Activated T-cell treated with anti-CD3 and anti-CD28 coated beads, Interleukin-2, amount 50 U/mL, for 24 hours (primary cell): ENCODE data around the gene CDKN2B-AS1.

Experiments
- DNase-seq: peaks from one replicate; pipeline ENCODE4 v3.0.0-alpha.2; 2020
- H3K27ac Mint-ChIP-seq: 2 replicates; pipeline ENCODE4 v1.8.0; 2020; ENCODE audit warnings: mild to moderate bottlenecking, mixed read lengths
- H3K27me3 Mint-ChIP-seq: 2 replicates; pipeline ENCODE4 v1.8.0; 2020; ENCODE audit warnings: mixed read lengths
- H3K36me3 Mint-ChIP-seq: 2 replicates; pipeline ENCODE4 v1.8.0; 2020; ENCODE audit warnings: low read depth, mixed read lengths
- H3K4me1 Mint-ChIP-seq: 2 replicates; pipeline ENCODE4 v1.8.0; 2020; ENCODE audit warnings: low read depth, mixed read lengths
- H3K4me3 Mint-ChIP-seq: 2 replicates; pipeline ENCODE4 v1.8.0; 2020; ENCODE audit warnings: mild to moderate bottlenecking, moderate library complexity, mixed read lengths
- H3K9me3 Mint-ChIP-seq: 2 replicates; pipeline ENCODE4 v1.8.0; 2020; ENCODE audit warnings: mixed read lengths

The CDKN2B-AS1 gene

GRCh38 chr9:22097707-22098106, 103.1 kb downstream of the CDKN2B-AS1 start:
- peaks cover 59% of the 10 kb centered on the region for H3K27me3 Mint-ChIP-seq
- DNase-seq: no peak
- H3K4me3 Mint-ChIP-seq: no peak overlapping the region
- H3K9me3 Mint-ChIP-seq: peaks cover 3% of the 10 kb centered on the region
- no peak overlapping the region for H3K27ac Mint-ChIP-seq
- peaks cover 14% of the 10 kb centered on the region for H3K4me1 Mint-ChIP-seq
- no peaks in the 10 kb centered on the region for H3K36me3 Mint-ChIP-seq

DNA sequence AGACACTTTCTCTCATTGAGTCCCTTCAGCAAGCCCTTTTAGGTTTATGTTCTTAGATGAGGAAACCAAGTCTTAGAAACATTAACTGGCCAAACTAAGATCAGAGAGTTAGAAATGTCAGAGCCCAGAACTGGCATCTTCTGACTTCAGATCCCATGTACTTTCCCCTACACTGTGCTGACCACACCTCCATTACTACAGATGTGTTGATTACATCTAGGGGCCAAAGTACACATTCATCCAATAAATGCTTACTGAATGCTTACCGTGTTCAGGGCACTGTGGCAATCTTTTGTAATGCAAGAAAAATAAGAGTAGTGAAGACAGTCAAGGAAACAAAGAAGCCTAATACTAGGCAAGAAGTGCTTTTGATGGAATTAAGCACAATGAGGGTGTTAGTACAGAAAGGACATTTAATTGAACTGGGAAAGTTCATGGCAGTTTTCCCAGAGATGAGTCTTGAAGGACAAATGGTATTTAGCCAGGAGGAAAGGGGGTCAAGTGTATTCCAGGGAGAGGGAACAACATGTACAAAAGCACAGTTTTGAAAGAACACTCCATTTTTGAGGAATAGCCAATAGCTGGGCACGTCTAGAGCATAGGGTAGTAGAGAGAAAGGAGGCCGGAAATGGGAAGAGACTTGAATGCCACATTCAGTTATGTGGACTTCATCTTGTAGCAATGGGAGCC, 104.2 kb downstream of the CDKN2B-AS1 start:
- Mint-ChIP-seq H3K36me3 (no peaks in the 10 kb centered on the region), H3K9me3 (peaks cover 3% of the 10 kb centered on the region), H3K4me3 (no peak overlapping the region), H3K4me1 (peaks cover 15% of the 10 kb centered on the region), H3K27me3 (peaks cover 52% of the 10 kb centered on the region), H3K27ac (no peak overlapping the region)
- DNase-seq: no peak

DNA sequence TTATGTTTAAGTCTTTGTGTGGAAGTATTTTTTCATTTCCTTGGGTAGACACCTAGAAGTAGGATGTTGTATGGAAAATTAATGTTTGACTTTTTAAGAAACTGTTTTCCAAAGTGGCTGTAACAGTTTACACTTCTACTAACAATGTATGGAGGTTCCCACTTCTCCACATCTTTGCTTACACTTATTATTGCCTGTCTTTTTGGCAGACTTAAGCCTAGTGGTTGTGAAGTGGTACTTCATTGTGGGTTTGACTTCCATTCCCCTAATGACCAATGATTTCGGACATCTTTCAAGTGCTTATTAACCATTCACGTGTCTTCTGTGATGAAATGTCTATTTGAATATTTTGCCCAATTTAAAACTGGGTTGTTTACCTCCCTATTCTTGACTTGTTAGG, 106.0 kb downstream of the CDKN2B-AS1 start:
- Mint-ChIP-seq H3K4me1 (peaks cover 31% of the 10 kb centered on the region), H3K36me3 (no peaks in the 10 kb centered on the region), H3K27me3 (peaks cover 39% of the 10 kb centered on the region), H3K27ac (no peak overlapping the region), H3K9me3 (no peaks in the 10 kb centered on the region), H3K4me3 (no peak overlapping the region)
- no peak for DNase-seq

GRCh38 chr9:22102146-22103053, 107.8 kb downstream of the CDKN2B-AS1 start:
- Mint-ChIP-seq H3K36me3 (no peaks in the 10 kb centered on the region), H3K9me3 (no peaks in the 10 kb centered on the region), H3K4me1 (peaks cover 31% of the 10 kb centered on the region), H3K27ac (peak overlapping the region; percentile 12), H3K4me3 (no peak overlapping the region), H3K27me3 (peaks cover 29% of the 10 kb centered on the region)
- no peak for DNase-seq

GRCh38 chr9:22103685-22104575, 109.3 kb downstream of the CDKN2B-AS1 start:
- Mint-ChIP-seq H3K9me3 (no peaks in the 10 kb centered on the region), H3K4me3 (no peak overlapping the region), H3K27me3 (peaks cover 36% of the 10 kb centered on the region), H3K27ac (no peak overlapping the region), H3K36me3 (no peaks in the 10 kb centered on the region), H3K4me1 (peaks cover 26% of the 10 kb centered on the region)
- DNase-seq: no peak

DNA sequence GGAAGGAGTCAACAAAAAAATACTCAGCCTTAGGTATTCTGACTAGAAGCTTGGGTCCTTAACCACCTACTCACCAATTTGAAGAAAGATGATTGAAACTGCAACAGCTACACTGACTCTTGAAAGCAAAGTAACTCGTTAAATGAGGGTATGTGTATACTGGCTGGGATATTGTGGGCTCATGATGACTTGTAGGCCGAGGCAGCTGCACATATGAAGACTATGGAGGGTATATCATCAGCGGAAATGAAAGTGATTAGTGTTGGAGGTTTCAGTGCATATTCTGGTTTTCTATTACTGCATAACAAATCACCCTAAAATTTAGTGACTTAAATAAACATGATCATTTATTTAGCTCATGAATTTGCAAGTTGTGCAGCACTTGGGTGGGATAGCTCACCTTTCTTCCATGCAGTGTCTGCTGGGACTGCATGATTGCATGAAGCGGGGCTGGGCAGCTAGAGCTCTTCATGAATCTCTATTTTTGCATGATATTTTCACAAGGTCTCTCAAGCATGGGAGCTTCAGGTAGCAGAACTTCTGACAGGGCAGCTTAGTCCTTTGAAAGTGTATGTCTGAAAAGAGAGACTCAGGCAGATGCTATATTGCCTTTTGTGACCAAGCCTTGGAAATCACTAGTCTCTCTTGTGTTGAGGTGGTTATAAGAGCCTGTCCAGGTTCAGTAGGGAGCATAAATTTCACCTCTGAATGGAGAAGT, 110.6 kb downstream of the CDKN2B-AS1 start:
- no peak overlapping the region for H3K27ac Mint-ChIP-seq
- no peaks in the 10 kb centered on the region for H3K9me3 Mint-ChIP-seq
- peaks cover 26% of the 10 kb centered on the region for H3K4me1 Mint-ChIP-seq
- no peaks in the 10 kb centered on the region for H3K36me3 Mint-ChIP-seq
- no peak overlapping the region for H3K4me3 Mint-ChIP-seq
- DNase-seq: no peak
- H3K27me3 Mint-ChIP-seq: peaks cover 36% of the 10 kb centered on the region

GRCh38 chr9:22107202-22108045, 112.8 kb downstream of the CDKN2B-AS1 start:
- Mint-ChIP-seq H3K27ac (no peak overlapping the region), H3K4me1 (peaks cover 21% of the 10 kb centered on the region), H3K27me3 (peaks cover 29% of the 10 kb centered on the region), H3K4me3 (no peak overlapping the region), H3K9me3 (no peaks in the 10 kb centered on the region), H3K36me3 (no peaks in the 10 kb centered on the region)
- no peak for DNase-seq

- Mint-ChIP-seq H3K9me3 (no peaks in the 10 kb centered on the region), H3K27ac (no peak overlapping the region), H3K4me3 (no peak overlapping the region), H3K27me3 (peaks cover 39% of the 10 kb centered on the region), H3K4me1 (peaks cover 17% of the 10 kb centered on the region), H3K36me3 (no peaks in the 10 kb centered on the region)
- no peak for DNase-seq
Measured at GRCh38 chr9:22108581-22109370, 114.2 kb downstream of the CDKN2B-AS1 start.

DNA sequence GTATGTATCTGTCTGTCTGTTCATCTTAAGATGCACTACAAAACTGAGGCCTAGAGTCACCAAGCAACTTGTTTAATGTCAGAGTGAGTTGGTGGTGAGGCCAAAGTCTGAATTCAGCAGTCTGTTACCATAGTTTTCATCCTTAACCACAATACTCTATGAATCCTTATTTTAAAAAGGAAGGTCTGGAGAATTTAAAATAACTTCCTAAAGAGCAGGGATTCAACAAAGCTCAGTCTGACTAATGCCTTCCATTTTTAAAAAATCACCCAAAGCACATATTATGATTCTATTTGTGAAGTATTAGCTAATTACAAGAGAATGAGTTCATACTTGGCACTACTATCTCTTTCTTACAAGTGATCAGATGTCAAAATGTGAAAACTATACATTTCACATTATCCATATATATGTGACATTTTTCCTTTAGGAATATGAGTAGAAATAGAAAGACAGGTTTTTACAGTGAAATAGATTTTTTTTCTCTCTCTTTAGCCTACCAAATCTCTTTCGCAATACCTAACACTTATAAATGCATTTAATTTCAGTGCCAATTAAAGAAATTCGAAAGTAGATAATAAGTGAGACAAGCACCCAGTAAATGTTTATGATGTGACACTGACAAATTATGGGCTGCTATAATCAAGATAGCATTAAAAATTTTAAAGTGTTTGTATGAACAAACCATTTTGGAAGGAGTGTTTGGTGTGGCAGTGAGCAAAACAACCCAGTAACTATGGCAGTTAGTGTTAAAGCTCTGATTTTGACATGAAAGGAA, 116.8 kb downstream of the CDKN2B-AS1 start:
- H3K36me3 Mint-ChIP-seq: no peaks in the 10 kb centered on the region
- H3K27me3 Mint-ChIP-seq: peaks cover 48% of the 10 kb centered on the region
- H3K9me3 Mint-ChIP-seq: no peaks in the 10 kb centered on the region
- H3K4me3 Mint-ChIP-seq: no peak overlapping the region
- H3K27ac Mint-ChIP-seq: no peak overlapping the region
- no peaks in the 10 kb centered on the region for H3K4me1 Mint-ChIP-seq
- DNase-seq: no peak

GRCh38 chr9:22111954-22112247, 117.3 kb downstream of the CDKN2B-AS1 start:
- no peaks in the 10 kb centered on the region for H3K9me3 Mint-ChIP-seq
- H3K4me1 Mint-ChIP-seq: no peaks in the 10 kb centered on the region
- no peak overlapping the region for H3K27ac Mint-ChIP-seq
- H3K27me3 Mint-ChIP-seq: peaks cover 46% of the 10 kb centered on the region
- no peak for DNase-seq
- H3K4me3 Mint-ChIP-seq: no peak overlapping the region
- H3K36me3 Mint-ChIP-seq: no peaks in the 10 kb centered on the region

DNA sequence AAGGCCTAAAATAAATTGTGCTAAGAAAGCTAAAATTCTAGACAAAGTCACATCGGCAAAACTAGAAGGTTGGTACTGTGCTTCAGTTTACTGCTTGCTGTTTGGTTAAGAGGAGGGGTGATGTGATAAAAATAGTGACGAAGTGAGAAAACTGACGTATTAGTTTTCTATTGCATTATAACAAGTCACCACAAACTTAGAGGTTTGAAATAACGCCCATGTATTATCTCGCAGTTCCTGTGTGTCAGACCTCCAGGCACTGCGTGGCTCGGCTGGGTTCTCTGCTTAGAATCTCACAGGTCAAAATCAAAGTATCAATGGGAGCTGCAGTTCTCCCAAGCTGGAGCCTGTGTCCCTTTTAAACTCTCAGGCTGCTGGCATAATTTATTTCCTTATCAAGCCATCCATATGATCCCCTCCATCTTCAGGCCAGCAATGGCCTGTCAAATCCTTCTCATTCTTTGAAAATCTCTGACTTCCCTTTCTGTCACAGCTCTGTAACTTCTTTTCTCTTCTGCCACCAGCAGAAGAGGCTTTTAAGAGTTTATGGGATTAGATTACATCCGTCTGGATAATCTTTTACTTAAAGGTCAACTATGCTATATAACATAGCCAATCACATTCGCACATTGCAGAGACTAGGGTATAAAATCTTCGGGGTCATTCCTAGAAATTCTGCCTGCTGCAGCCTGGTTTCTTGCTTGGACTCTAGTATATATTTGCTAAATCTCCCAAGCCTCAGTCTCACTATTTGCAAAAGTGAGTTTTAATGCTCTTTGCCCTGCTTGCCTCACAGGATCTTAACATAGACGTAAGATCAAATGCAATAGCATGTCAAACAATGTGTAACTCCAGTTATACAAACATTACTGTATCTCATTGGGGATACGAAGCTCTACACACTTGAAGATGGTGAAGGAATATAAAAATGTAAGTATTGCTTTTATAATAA, 118.6 kb downstream of the CDKN2B-AS1 start:
- Mint-ChIP-seq H3K27ac (no peak overlapping the region), H3K36me3 (no peaks in the 10 kb centered on the region), H3K9me3 (no peaks in the 10 kb centered on the region), H3K4me3 (no peak overlapping the region), H3K4me1 (no peaks in the 10 kb centered on the region), H3K27me3 (peaks cover 40% of the 10 kb centered on the region)
- DNase-seq: no peak
